Stimulated activated CD4-positive, alpha-beta T cell treated with anti-CD3 and anti-CD28 coated beads, Interleukin-15, amount 100 ng/mL, for 1 hour (primary cell): Measurements from ENCODE around the gene TMEM190.
"Not testable (repeated sequence)": the region's sequence is repeated elsewhere in the genome, so short reads cannot be mapped to it uniquely, and the experiment has no call there.

ENCODE experiments used
- DNase-seq, 2 donors: peaks; one replicate each; pipeline ENCODE4 v3.0.0-alpha.2; 2020; ENCODE audit warnings: low read depth in 1 of 2, low spot score in 1 of 2

Gene TMEM190

DNA sequence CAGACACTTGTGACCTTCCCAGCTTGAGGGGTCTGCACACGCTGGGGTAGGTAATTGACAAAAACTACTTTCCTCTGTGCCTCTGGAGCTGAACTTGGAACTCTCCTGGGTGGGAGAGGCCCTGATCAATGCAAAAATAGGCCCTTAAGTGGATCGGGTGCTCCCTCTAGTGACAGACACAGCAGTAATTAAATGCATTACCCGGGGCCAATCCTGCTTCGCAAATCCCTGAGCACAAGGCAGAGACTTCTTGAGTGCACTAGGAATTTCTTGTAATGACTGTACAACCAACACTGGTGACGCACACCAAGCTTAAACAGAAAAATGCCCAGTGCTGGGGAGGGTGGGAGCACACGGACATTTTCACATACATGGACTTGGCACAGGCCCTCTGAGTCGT lies 41.6 kb downstream of the TMEM190 start:
- no peak for DNase-seq

DNA sequence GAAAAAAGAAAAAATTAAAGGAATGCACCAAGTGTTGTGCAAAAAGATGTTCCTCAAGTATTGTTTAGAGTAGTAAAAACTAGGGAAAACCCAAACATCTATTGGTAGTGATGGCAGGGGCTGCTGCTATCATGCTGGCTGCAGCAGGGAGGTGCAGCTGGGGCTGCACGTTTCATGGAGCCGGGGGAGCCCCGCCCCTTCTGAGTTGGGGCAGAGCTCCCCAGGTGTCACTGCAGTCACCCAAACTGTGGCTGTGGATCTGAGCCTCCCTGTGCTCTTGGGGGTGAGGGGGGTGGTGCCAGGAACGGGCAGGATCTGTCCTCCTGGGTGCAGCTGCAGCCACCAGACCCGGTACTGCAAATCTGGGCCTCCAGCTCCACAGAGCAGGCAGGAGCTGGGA lies 42.5 kb downstream of the TMEM190 start:
- no peak for DNase-seq

- no peak for DNase-seq
Measured at GRCh38 chr19:55419624-55420236, 43.1 kb downstream of the TMEM190 start.

GRCh38 chr19:55421281-55421680 lies 44.7 kb downstream of the TMEM190 start:
- not testable (repeated sequence) for DNase-seq

- no peak for DNase-seq
Measured at GRCh38 chr19:55423225-55424005, 46.8 kb downstream of the TMEM190 start.

DNA sequence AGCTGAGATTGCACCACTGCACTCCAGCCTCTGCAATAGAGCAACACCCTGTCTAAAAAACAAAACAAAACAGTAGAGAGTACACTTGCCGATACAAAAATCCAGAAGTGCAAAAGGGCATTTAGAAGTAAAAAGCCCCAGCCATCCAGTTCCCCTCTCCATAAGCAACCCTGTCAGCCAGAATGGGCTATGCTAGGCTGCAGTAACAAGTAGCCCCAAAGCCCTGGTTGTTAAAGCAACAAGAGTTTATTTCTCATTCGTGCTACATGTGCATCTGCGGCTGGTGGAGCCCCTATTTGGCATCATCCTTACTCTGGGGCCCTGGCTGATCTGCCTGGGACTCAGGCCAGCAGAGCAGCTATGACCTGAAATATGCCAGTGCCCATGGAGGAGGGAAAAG lies 47.9 kb downstream of the TMEM190 start:
- DNase-seq: no peak

DNA sequence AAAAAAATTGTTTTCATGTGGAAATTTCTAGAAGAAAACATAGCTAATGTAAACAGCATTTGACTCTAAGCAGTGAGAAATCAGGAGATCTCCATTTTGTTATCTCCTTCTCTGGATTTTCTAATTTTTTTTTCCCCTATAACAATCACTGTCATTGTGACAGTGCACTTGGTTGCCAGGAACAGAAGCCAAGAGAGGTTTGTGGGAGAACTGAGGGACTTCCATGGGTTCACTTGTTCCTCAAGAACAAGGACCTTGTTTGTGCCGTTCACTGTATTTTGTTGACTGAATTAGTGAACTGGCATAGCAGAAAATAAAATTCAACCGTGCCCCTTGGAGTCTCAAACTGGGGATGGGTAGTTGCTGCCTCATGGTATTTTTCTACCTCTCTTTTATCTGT lies 49.4 kb downstream of the TMEM190 start:
- no peak for DNase-seq
